Stimulated activated CD8-positive, alpha-beta memory T cell treated with anti-CD3 and anti-CD28 coated beads, Interleukin-12 subunit alpha, Interleukin-12 subunit beta, amount 100 ng/mL, for 4 hours (primary cell): ENCODE data around the gene ABHD17A.
A peak's percentile ranks its signal among the peaks of the same experiment; 100 is the strongest.

Experiments used
- DNase-seq: peaks from one replicate; pipeline ENCODE4 v3.0.0-alpha.2; 2020; ENCODE audit warnings: low read depth

ABHD17A gene

GRCh38 chr19:1853295-1854038 is 31.8 kb downstream of the ABHD17A start:
- peak; percentile 62 for DNase-seq

- no peak for DNase-seq
These were observed 32.6 kb downstream of the ABHD17A start for GRCh38 chr19:1852581-1853128.

GRCh38 chr19:1851654-1852580 is 33.4 kb downstream of the ABHD17A start:
- DNase-seq: peak; percentile 67

GRCh38 chr19:1850809-1851653 is 34.3 kb downstream of the ABHD17A start:
- DNase-seq: no peak

GRCh38 chr19:1849886-1850398 is 35.4 kb downstream of the ABHD17A start:
- no peak for DNase-seq

GRCh38 chr19:1849132-1849474 is 36.2 kb downstream of the ABHD17A start:
- DNase-seq: no peak

GRCh38 chr19:1848399-1849131 is 36.7 kb downstream of the ABHD17A start, which contains the start of gene REXO1:
Gene REXO1 (minus strand): TSS chr19:1848483. CDS start chr19:1848358, 125 bp downstream.
- peak; percentile 95 for DNase-seq

- no peak for DNase-seq
These were observed 37.5 kb downstream of the ABHD17A start for GRCh38 chr19:1847684-1848398.

GRCh38 chr19:1847348-1847683 is 38.0 kb downstream of the ABHD17A start:
- no peak for DNase-seq

- DNase-seq: no peak
These were observed 38.6 kb downstream of the ABHD17A start for GRCh38 chr19:1846517-1847204.

- DNase-seq: no peak
These were observed 39.7 kb downstream of the ABHD17A start for GRCh38 chr19:1845642-1846041.

GRCh38 chr19:1845125-1845515 is 40.2 kb downstream of the ABHD17A start:
- no peak for DNase-seq

GRCh38 chr19:1844513-1845124 is 40.7 kb downstream of the ABHD17A start:
- no peak for DNase-seq

- DNase-seq: no peak
These were observed 41.5 kb downstream of the ABHD17A start for GRCh38 chr19:1843646-1844394.

- no peak for DNase-seq
These were observed 42.2 kb downstream of the ABHD17A start for GRCh38 chr19:1843116-1843515.

GRCh38 chr19:1841209-1841924 is 43.9 kb downstream of the ABHD17A start:
- DNase-seq: no peak

GRCh38 chr19:1840541-1841115 is 44.7 kb downstream of the ABHD17A start:
- no peak for DNase-seq
